Non-pigmented ciliary epithelial cell (primary cell): ENCODE results near the gene CDH12.
"Not testable (repeated sequence)": the region's sequence is repeated elsewhere in the genome, so short reads cannot be mapped to it uniquely, and the experiment has no call there.

ENCODE experiments used
- DNase-seq: peaks from one replicate; pipeline ENCODE4 v3.0.0-alpha.2; 2010; ENCODE audit warnings: low read depth

Gene CDH12

GRCh38 chr5:22277006-22277405 is 576.1 kb downstream of the CDH12 start:
- DNase-seq = no peak

- DNase-seq = not testable (repeated sequence)
Measured at GRCh38 chr5:22265855-22266254, 587.3 kb downstream of the CDH12 start.

GRCh38 chr5:22258139-22258538 is 595.0 kb downstream of the CDH12 start:
- no peak for DNase-seq

- no peak for DNase-seq
Measured at GRCh38 chr5:22250528-22250927, 602.6 kb downstream of the CDH12 start.

GRCh38 chr5:22249209-22249729 is 603.9 kb downstream of the CDH12 start:
- DNase-seq = no peak

GRCh38 chr5:22245770-22246169 is 607.4 kb downstream of the CDH12 start:
- DNase-seq = no peak

GRCh38 chr5:22242532-22242931 is 610.6 kb downstream of the CDH12 start:
- no peak for DNase-seq

GRCh38 chr5:22238047-22238446 is 615.1 kb downstream of the CDH12 start:
- no peak for DNase-seq

- no peak for DNase-seq
Measured at GRCh38 chr5:22226423-22226822, 626.7 kb downstream of the CDH12 start.

GRCh38 chr5:22223079-22223478 is 630.1 kb downstream of the CDH12 start:
- no peak for DNase-seq

- DNase-seq = not testable (repeated sequence)
Measured at GRCh38 chr5:22213703-22214495, 639.2 kb downstream of the CDH12 start.

GRCh38 chr5:22212254-22212991 is 640.7 kb downstream of the CDH12 start:
- DNase-seq = not testable (repeated sequence)

- DNase-seq = not testable (repeated sequence)
Measured at GRCh38 chr5:22208463-22208862, 644.7 kb downstream of the CDH12 start.

- DNase-seq = not testable (repeated sequence)
Measured at GRCh38 chr5:22188651-22189050, 664.5 kb downstream of the CDH12 start.

GRCh38 chr5:22187632-22188228 is 665.4 kb downstream of the CDH12 start:
- DNase-seq = not testable (repeated sequence)

- not testable (repeated sequence) for DNase-seq
Measured at GRCh38 chr5:22169226-22169625, 683.9 kb downstream of the CDH12 start.

- DNase-seq = not testable (repeated sequence)
Measured at GRCh38 chr5:22168704-22169103, 684.4 kb downstream of the CDH12 start.

GRCh38 chr5:22165931-22166330 is 687.2 kb downstream of the CDH12 start:
- DNase-seq = not testable (repeated sequence)

GRCh38 chr5:22164910-22165748 is 688.0 kb downstream of the CDH12 start:
- not testable (repeated sequence) for DNase-seq

- not testable (repeated sequence) for DNase-seq
Measured at GRCh38 chr5:22156953-22157352, 696.2 kb downstream of the CDH12 start.

- DNase-seq = not testable (repeated sequence)
Measured at GRCh38 chr5:22154779-22155178, 698.4 kb downstream of the CDH12 start.

GRCh38 chr5:22151801-22152200 is 701.3 kb downstream of the CDH12 start:
- DNase-seq = not testable (repeated sequence)
